Skeletal muscle satellite cell (primary cell): ENCODE measurements around the gene OTOGL.
"Not testable (repeated sequence)": the region's sequence is repeated elsewhere in the genome, so short reads cannot be mapped to it uniquely, and the experiment has no call there.

Experiments
- H3K27me3 ChIP-seq: 2 replicates; pipeline ENCODE4 v1.7.0; 2013; ENCODE audit warnings: low read length; ENCODE audit not compliant: control insufficient read depth, insufficient read depth
- H3K36me3 ChIP-seq: 2 replicates; pipeline ENCODE4 v1.7.0; 2013; ENCODE audit warnings: mild to moderate bottlenecking, control low read depth, low read length; ENCODE audit not compliant: insufficient read depth
- H3K4me1 ChIP-seq: 2 replicates; pipeline ENCODE4 v1.7.0; 2013; ENCODE audit warnings: low read length; ENCODE audit not compliant: control insufficient read depth, insufficient read depth
- H3K4me2 ChIP-seq: 2 replicates; pipeline ENCODE4 v1.7.0; 2013; ENCODE audit warnings: mild to moderate bottlenecking, low read length
- H3K4me3 ChIP-seq: 2 replicates; pipeline ENCODE4 v1.7.0; 2013; ENCODE audit warnings: low read length
- H3K9ac ChIP-seq: 2 replicates; pipeline ENCODE4 v1.7.0; 2013; ENCODE audit warnings: mild to moderate bottlenecking, low read depth, low read length, moderate library complexity
- H3K9me3 ChIP-seq: replicated peaks from 2 replicates; pipeline ENCODE4 v1.7.0; 2013; ENCODE audit warnings: mild to moderate bottlenecking, control low read depth, low read length

Gene OTOGL

DNA sequence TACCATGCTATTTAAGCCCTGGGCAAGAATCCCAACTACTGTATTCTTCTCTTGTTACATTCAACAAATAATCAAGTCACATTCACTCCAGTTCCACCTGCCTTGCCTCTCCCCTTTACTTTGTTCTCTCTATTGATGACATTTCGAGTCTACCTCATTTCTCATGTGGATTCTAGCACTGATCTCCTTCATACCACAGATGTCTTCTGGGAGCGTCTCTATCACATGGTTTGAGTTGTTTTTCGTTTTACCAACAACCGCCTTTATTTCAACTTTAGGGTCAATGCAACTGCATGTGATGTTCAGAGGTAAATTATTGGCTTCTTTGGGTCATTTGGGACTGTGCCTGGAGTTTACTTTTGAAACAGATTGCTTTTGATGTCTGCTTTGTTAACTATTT lies 40.7 kb downstream of the OTOGL start:
- H3K27me3 ChIP-seq = no peaks in the 10 kb centered on the region
- no peaks in the 10 kb centered on the region for H3K9me3 ChIP-seq
- no peak overlapping the region for H3K4me2 ChIP-seq
- no peak overlapping the region for H3K4me3 ChIP-seq
- no peak overlapping the region for H3K9ac ChIP-seq
- no peaks in the 10 kb centered on the region for H3K4me1 ChIP-seq
- no peaks in the 10 kb centered on the region for H3K36me3 ChIP-seq

DNA sequence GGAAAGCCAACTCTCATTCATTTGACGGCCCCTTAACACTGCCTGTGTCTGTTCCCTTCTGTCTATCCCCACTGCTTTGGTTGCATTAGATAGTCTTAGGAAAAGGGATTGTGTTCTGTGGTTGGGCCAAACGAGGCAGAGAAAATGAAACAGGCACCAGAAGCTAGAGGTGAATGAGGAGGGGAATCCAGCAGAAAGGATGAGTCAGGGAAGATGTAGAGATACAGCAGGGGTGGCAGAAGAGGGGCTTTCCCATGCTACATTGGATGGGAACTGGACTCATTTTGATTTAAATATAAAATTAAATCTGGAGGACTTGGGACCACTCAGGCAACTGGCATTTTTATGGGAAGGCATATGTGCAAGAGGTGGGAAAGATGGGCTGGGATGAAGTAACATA lies 43.3 kb downstream of the OTOGL start:
- Histone ChIP-seq H3K9ac (no peak overlapping the region), H3K4me3 (no peak overlapping the region), H3K4me2 (no peak overlapping the region), H3K27me3 (no peaks in the 10 kb centered on the region), H3K36me3 (no peaks in the 10 kb centered on the region), H3K4me1 (no peaks in the 10 kb centered on the region), H3K9me3 (no peaks in the 10 kb centered on the region)

DNA sequence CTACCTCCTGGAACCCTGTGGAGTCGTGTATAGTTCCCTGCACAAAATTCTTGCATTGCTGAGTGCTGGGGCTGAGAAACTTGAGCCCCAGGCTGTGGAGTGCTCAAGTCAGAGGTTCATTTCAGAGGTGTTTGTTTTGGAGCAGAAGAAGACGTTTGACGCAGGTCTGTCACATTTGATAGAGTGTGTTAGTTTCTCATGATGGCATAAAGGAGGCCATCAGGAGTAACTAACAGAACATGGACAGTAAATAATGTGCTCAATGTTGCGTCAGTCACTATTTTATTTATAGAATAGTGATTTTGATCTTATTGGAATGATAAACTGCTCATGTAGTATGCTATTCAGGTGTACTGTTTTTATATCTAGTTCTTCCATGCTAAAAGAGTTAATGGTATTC lies 44.2 kb downstream of the OTOGL start:
- H3K27me3 ChIP-seq = no peaks in the 10 kb centered on the region

DNA sequence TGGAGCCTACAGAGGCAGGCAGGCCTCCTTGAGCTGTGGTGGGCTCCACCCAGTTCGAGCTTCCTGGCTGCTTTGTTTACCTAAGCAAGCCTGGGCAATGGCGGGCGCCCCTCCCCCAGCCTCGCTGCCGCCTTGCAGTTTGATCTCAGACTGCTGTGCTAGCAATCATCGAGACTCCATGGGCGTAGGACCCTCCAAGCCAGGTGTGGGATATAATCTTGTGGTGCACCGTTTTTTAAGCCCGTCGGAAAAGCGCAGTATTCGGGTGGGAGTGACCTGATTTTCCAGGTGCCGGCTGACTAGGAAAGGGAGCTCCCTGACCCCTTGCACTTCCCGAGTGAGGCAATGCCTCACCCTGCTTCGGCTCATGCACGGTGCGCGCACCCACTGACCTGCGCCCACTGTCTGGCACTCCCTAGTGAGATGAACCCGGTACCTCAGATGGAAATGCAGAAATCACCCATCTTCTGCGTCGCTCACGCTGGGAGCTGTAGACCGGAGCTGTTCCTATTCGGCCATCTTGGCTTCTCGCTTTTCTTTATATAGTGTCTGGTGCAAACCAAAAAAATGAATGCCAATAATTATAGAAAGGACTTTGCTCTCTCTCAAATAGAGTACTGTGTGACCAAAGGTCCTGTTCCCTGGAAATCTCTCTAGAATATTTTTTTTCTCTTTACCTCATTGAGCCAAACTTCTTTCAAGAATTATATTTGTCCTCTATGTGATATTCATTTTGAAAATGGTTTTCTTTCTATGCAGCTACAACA lies 50.4 kb downstream of the OTOGL start:
- H3K4me1 ChIP-seq, H3K9ac ChIP-seq, H3K4me2 ChIP-seq, H3K27me3 ChIP-seq, H3K9me3 ChIP-seq, H3K36me3 ChIP-seq, H3K4me3 ChIP-seq: not testable (repeated sequence)

More for the DNA sequence above, 44.2 kb downstream of the OTOGL start:
- no peaks in the 10 kb centered on the region for H3K9me3 ChIP-seq
- no peaks in the 10 kb centered on the region for H3K4me1 ChIP-seq
- H3K4me3 ChIP-seq = no peak overlapping the region
- no peak overlapping the region for H3K4me2 ChIP-seq
- no peak overlapping the region for H3K9ac ChIP-seq
- H3K36me3 ChIP-seq = no peaks in the 10 kb centered on the region

DNA sequence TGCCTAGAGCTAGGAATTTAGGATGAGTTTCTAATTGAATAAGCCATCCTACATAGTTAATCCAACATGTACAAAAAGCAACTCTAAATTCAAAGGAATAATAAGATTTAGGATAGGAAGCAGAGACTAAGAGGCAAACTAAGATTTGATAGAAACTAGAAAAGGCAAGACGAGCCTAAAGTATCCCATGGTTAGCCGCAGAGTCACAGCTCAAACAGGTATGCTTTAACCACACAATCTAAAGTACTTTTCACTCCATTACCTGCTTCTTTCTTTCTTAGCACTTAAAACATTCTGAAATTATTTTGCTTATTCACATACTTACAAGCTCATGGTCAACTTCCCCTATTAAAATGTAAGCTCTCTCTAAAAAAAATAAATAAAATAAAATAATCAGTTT lies 51.8 kb downstream of the OTOGL start:
- H3K4me2 ChIP-seq = no peak overlapping the region
- no peaks in the 10 kb centered on the region for H3K4me1 ChIP-seq
- H3K36me3 ChIP-seq = no peaks in the 10 kb centered on the region
- H3K4me3 ChIP-seq = no peak overlapping the region
- H3K9ac ChIP-seq = no peak overlapping the region
- H3K27me3 ChIP-seq = no peaks in the 10 kb centered on the region
- no peaks in the 10 kb centered on the region for H3K9me3 ChIP-seq

DNA sequence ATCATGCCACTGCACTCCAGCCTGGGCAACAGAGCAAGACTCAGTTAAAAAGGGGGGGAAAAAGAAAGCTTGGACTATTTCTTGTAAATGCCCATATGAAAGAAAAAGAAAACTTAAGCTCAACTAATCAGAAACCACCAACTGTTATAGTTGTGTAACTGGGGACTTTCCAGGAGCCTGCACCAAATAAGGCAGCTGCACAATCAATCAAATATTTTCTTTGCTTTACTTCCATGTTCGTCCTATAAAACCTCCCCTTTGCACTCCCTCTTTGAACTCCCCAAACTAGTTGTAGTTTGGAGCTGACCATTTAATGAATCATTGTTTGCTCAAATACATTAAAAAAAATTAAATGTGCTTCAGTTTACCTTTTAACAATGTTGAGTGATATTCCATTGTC lies 54.9 kb downstream of the OTOGL start:
- Histone ChIP-seq H3K4me3 (no peak overlapping the region), H3K36me3 (no peaks in the 10 kb centered on the region), H3K27me3 (no peaks in the 10 kb centered on the region), H3K9ac (no peak overlapping the region), H3K4me2 (no peak overlapping the region), H3K9me3 (no peaks in the 10 kb centered on the region), H3K4me1 (no peaks in the 10 kb centered on the region)

DNA sequence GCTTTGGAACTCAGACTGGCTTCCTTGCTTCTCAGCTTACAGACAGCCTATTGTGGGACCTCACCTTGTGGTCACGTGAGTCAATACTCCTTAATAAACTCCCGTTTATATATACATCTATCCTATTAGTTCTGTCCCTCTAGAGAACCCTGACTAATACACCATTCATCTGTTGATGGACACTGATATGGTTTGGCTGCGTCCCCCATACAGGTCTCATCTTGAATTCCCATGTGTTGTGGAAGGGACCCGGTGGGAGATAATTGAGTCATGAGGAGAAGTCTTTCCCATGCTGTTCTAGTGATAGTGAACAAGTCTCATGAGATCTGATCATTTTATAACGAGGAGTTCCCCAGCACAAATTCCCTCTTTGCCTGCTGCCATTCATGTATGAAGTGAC lies 57.0 kb downstream of the OTOGL start:
- H3K4me3 ChIP-seq = no peak overlapping the region
- no peak overlapping the region for H3K9ac ChIP-seq
- H3K4me2 ChIP-seq = no peak overlapping the region
- no peaks in the 10 kb centered on the region for H3K36me3 ChIP-seq
- no peaks in the 10 kb centered on the region for H3K27me3 ChIP-seq
- H3K4me1 ChIP-seq = no peaks in the 10 kb centered on the region
- no peaks in the 10 kb centered on the region for H3K9me3 ChIP-seq

DNA sequence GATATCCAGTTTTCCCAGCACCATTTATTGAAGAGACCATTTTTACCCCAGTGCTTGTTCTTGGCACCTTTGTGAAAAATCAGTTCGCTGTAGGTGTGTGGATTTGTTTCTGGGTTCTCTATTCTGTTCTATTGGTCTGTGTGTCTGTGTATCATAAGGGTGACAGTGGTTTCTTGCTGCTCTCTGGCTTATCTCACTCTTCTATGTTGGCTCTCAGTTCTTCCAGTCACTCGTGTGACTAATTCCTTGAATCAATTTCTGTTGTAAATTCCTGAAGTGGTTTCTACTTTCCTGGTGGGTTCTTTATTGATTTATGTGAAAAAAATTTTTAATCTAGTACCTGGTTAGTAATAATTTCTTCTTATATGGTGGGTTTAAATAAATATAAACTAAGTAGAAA lies 58.3 kb downstream of the OTOGL start:
- H3K4me1 ChIP-seq = no peaks in the 10 kb centered on the region
- no peaks in the 10 kb centered on the region for H3K36me3 ChIP-seq
- H3K27me3 ChIP-seq = no peaks in the 10 kb centered on the region
- H3K4me3 ChIP-seq = no peak overlapping the region
- H3K4me2 ChIP-seq = no peak overlapping the region
- H3K9me3 ChIP-seq = no peaks in the 10 kb centered on the region
- H3K9ac ChIP-seq = no peak overlapping the region

DNA sequence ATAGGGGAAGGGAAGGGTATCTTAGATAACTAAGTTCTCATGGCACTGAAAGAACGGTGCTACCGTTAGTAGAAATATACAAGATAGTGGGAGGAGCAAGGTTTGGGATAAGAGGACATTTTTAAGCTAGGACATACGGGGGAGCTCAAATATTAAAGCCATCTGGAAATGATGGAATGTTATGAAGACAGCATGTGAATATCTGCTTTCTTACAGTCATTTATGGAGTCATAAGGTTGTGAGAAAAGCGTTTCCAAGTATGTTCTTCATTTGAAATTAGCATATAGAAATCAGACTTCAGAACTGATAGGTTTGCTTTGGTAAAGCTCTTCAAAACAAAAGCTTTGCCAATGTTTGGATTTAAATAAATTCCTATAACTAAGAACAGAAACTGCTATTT lies 62.3 kb downstream of the OTOGL start:
- no peaks in the 10 kb centered on the region for H3K36me3 ChIP-seq
- H3K9ac ChIP-seq = no peak overlapping the region
- no peak overlapping the region for H3K4me2 ChIP-seq
- H3K4me1 ChIP-seq = no peaks in the 10 kb centered on the region
- H3K4me3 ChIP-seq = no peak overlapping the region
- no peaks in the 10 kb centered on the region for H3K9me3 ChIP-seq
- H3K27me3 ChIP-seq = no peaks in the 10 kb centered on the region

DNA sequence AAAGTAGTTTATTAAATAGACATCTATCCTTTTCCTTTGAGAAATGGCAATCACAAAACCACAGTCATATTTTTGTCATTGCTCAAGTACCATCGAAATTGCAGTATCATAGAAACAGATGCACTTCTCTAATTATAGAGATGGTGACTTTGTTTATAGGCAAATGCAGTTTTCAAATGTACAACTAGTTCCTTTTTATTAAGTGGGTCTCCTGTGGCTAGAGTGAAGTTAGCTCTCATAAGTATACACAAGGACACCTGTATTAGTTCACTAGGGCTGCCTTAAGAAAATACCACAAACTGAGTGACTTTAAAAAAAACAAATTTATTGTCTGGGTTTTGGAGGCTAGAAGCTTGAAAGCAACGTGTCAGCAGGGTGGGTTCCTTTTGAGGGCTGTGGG lies 62.8 kb downstream of the OTOGL start:
- no peaks in the 10 kb centered on the region for H3K9me3 ChIP-seq
- H3K4me3 ChIP-seq = no peak overlapping the region
- no peak overlapping the region for H3K4me2 ChIP-seq
- no peak overlapping the region for H3K9ac ChIP-seq
- H3K27me3 ChIP-seq = no peaks in the 10 kb centered on the region
- no peaks in the 10 kb centered on the region for H3K4me1 ChIP-seq
- H3K36me3 ChIP-seq = no peaks in the 10 kb centered on the region

DNA sequence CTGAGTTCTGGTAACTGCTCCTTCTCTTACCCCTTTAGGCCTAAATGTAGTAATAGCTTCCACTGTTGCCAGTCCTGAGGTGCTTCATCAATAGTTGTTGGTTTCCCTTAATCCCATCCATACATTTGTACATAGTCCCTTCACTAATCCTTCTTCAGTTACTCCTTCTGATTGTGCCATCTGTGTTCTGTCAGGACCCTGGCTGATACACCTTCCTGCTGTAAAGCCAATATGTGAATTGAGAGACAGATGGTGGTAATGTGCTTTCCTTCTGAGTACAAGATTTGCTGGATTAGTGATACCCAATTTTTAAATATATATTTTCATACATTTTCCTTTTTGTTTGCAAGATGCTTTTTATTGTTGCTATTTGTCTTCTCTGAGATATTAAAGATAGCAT lies 66.4 kb downstream of the OTOGL start:
- no peak overlapping the region for H3K4me3 ChIP-seq
- no peak overlapping the region for H3K9ac ChIP-seq
- H3K27me3 ChIP-seq = no peaks in the 10 kb centered on the region
- no peaks in the 10 kb centered on the region for H3K4me1 ChIP-seq
- H3K4me2 ChIP-seq = no peak overlapping the region
- H3K9me3 ChIP-seq = no peaks in the 10 kb centered on the region
- no peaks in the 10 kb centered on the region for H3K36me3 ChIP-seq

DNA sequence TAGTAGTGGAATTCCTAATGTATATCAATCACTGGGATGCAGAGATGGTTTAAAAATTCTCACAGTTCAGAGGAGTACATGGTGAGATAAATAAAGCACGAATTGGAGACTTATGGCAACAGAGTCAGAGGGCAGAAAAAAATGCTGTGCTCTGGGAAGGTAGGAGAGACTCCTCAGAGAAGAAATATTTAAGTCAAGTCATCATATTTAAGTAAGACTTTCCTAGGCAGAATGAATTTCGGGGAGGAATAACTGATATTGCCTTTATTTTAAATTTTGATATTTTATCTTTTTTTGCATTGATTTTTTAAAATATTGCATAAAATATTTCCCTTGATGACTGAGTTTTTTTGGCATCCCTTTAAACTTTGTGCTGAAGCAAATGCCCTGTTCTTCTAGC lies 67.4 kb downstream of the OTOGL start:
- Histone ChIP-seq H3K9ac (no peak overlapping the region), H3K4me1 (no peaks in the 10 kb centered on the region)

More for the DNA sequence above, 67.4 kb downstream of the OTOGL start:
- Histone ChIP-seq H3K36me3 (no peaks in the 10 kb centered on the region), H3K4me2 (no peak overlapping the region), H3K4me3 (no peak overlapping the region), H3K27me3 (no peaks in the 10 kb centered on the region), H3K9me3 (no peaks in the 10 kb centered on the region)
